SK-N-SH (cell line): ENCODE measurements around the gene TRIM44.

ENCODE experiments used
- CTCF ChIP-seq: fragments of 200-600 bp; sonication (generic); IDR thresholded peaks from 2 replicates; pipeline ENCODE4 v1.6.1; 2017; ENCODE audit warnings: antibody characterized with exemption, mild to moderate bottlenecking, moderate library complexity
- EP300 ChIP-seq, 2 experiments: IDR thresholded peaks; 2 replicates each; pipeline versions ENCODE4 v1.4.0 to v1.6.1; 2012; ENCODE audit warnings: borderline replicate concordance in 1 of 2, low read depth in 1 of 2, low read length in 1 of 2
- GABPA ChIP-seq: IDR thresholded peaks from 2 replicates; pipeline ENCODE4 v1.4.0; 2012; ENCODE audit warnings: low read depth, mild to moderate bottlenecking

- TF ChIP-seq EP300 (IDR thresholded peaks at IDR 0.05; ENCODE audit: borderline replicate concordance in 1 of 2, low read depth in 1 of 2, low read length in 1 of 2) = no peak
- no peak for TF ChIP-seq CTCF
- TF ChIP-seq GABPA = no peak
Measured at GRCh38 chr11:35792148-35792845, 129.7 kb downstream of the TRIM44 start.
